Endothelial cell of umbilical vein (primary cell): Measurements from ENCODE around the gene CDC42EP4. TPM values are rescaled to one million over a fixed set of nuclear protein-coding genes. Genes with fewer than 3 reads are reported as not detected.

Experiments used
- BruUV-seq: library from RNA; stranded (reverse); fragments of 400-500 nt; replicated peaks from 2 replicates; lab custom pipeline; 2021; lab: Mats Ljungman, UMichigan
- CTCF ChIA-PET: fragments of 300-600, 350-600 bp; sonication (Branson Sonifier 250); formaldehyde crosslinking; loops from one replicate; lab custom pipeline; 2021; ENCODE audit warnings: antibody characterized with exemption, inconsistent platforms; lab: Charles Lee
- POLR2A ChIA-PET: fragments of 300-600, 350-600 bp; sonication (Branson Sonifier 250); formaldehyde crosslinking; loops from one replicate; lab custom pipeline; 2021; ENCODE audit warnings: antibody characterized with exemption, inconsistent platforms; lab: Charles Lee
- DNase-seq: peaks from one replicate; pipeline ENCODE4 v3.0.0-alpha.2; 2011; ENCODE audit warnings: low read depth, low spot score
- FAIRE-seq: peaks from 2 replicates; lab custom pipeline; 2011; peaks lifted over from hg19 to GRCh38; lab: Jason Lieb, UNC
- H2AFZ ChIP-seq: 2 replicates; pipeline ENCODE4 v1.6.0; 2012; ENCODE audit warnings: low read depth, low read length, control low read depth, inconsistent platforms
- H3K27ac ChIP-seq: 2 replicates; pipeline ENCODE4 v1.5.1; 2011; ENCODE audit warnings: low read depth, mild to moderate bottlenecking, control low read depth, low read length, moderate library complexity; ENCODE audit not compliant: insufficient read depth
- H3K27me3 ChIP-seq, 2 experiments: 2 replicates each; pipeline versions ENCODE4 v1.6.0 to v1.6.1; 2011; ENCODE audit warnings: low read length in 2 of 2, mixed read lengths in 1 of 2; ENCODE audit not compliant: control insufficient read depth in 2 of 2, insufficient read depth in 2 of 2
- H3K36me3 ChIP-seq, 2 experiments: 2 replicates in 1 of 2; 3 replicates in 1 of 2; pipeline ENCODE4 v1.5.1; 2011; ENCODE audit warnings: low read length in 2 of 2, mild to moderate bottlenecking in 1 of 2, moderate library complexity in 1 of 2; ENCODE audit not compliant: control insufficient read depth in 2 of 2, insufficient read depth in 2 of 2; ENCODE audit errors: extremely low read depth in 1 of 2
- H3K4me1 ChIP-seq: 3 replicates; pipeline ENCODE4 v1.5.1; 2011; ENCODE audit warnings: mild to moderate bottlenecking, low read length; ENCODE audit not compliant: control insufficient read depth, insufficient read depth; ENCODE audit errors: extremely low read depth
- H3K4me2 ChIP-seq: 2 replicates; pipeline ENCODE4 v1.6.1; 2011; ENCODE audit warnings: low read length, control low read depth, mixed read lengths; ENCODE audit not compliant: insufficient read depth
- H3K4me3 ChIP-seq, 3 experiments: fragments of 200-600 bp in 1 of 3; sonication (generic), shearing (Covaris generic) in 1 of 3; replicated peaks in 1 of 3; 2 replicates each; pipeline ENCODE4 v1.5.1; 2011 to 2016; ENCODE audit warnings: control low read depth in 3 of 3, low read length in 3 of 3, mild to moderate bottlenecking in 2 of 3, inconsistent platforms in 1 of 3, low read depth in 1 of 3, moderate library complexity in 1 of 3; ENCODE audit not compliant: insufficient read depth in 1 of 3
- H3K79me2 ChIP-seq: 2 replicates; pipeline ENCODE4 v1.6.0; 2012; ENCODE audit warnings: low read length, inconsistent platforms; ENCODE audit not compliant: control insufficient read depth, insufficient read depth
- H3K9ac ChIP-seq: replicated peaks from 2 replicates; pipeline ENCODE3; 2011; ENCODE audit warnings: low read length, control low read depth; ENCODE audit not compliant: insufficient read depth; ENCODE audit errors: extremely low read depth
- H3K9me1 ChIP-seq: replicated peaks from 3 replicates; pipeline ENCODE4 v1.6.0; 2011; ENCODE audit warnings: mild to moderate bottlenecking, low read length; ENCODE audit not compliant: control insufficient read depth, insufficient read depth; ENCODE audit errors: extremely low read depth
- H3K9me3 ChIP-seq: replicated peaks from 2 replicates; pipeline ENCODE4 v1.5.1; 2012; ENCODE audit warnings: low read length, inconsistent platforms; ENCODE audit not compliant: control insufficient read depth, insufficient read depth
- H4K20me1 ChIP-seq: replicated peaks from 2 replicates; pipeline ENCODE3; 2011; ENCODE audit warnings: mild to moderate bottlenecking, low read length; ENCODE audit not compliant: control insufficient read depth, insufficient read depth; ENCODE audit errors: extremely low read depth
- CTCF ChIP-seq, 2 donors: IDR thresholded peaks; 1 replicate in 1 of 2; 2 replicates in 1 of 2; pipeline ENCODE4 v1.5.1; 2011; ENCODE audit warnings: low read length in 2 of 2, mild to moderate bottlenecking in 2 of 2, moderate library complexity in 2 of 2, control low read depth in 1 of 2, inconsistent platforms in 1 of 2, low read depth in 1 of 2; ENCODE audit not compliant: insufficient read depth in 1 of 2; ENCODE audit errors: extremely low read depth in 1 of 2
- EZH2 ChIP-seq: IDR thresholded peaks from 2 replicates; pipeline ENCODE4 v1.6.1; 2012; ENCODE audit warnings: borderline replicate concordance, low read depth, mild to moderate bottlenecking, moderate library complexity, low read length, inconsistent platforms; ENCODE audit not compliant: severe bottlenecking
- FOS ChIP-seq: IDR thresholded peaks from 2 replicates; pipeline ENCODE4 v1.6.1; 2011; ENCODE audit warnings: mild to moderate bottlenecking, low read length, moderate library complexity, borderline replicate concordance; ENCODE audit not compliant: insufficient read depth
- GATA2 ChIP-seq: IDR thresholded peaks from 2 replicates; pipeline ENCODE4 v1.7.0; 2011; ENCODE audit warnings: low read depth, mild to moderate bottlenecking, moderate library complexity, mixed read lengths, low read length; ENCODE audit not compliant: insufficient read length, insufficient read depth
- JUN ChIP-seq: IDR thresholded peaks from 2 replicates; pipeline ENCODE4 v1.6.1; 2011; ENCODE audit warnings: borderline replicate concordance, low read depth; ENCODE audit not compliant: insufficient read length, insufficient read depth
- MAX ChIP-seq: IDR thresholded peaks from 2 replicates; pipeline ENCODE4 v1.6.1; 2011; ENCODE audit not compliant: insufficient read depth, insufficient read length
- MYC ChIP-seq: IDR thresholded peaks from one replicate; pipeline ENCODE4 v1.6.1; 2011; ENCODE audit warnings: mild to moderate bottlenecking, low read depth, low read length
- POLR2A ChIP-seq: IDR thresholded peaks from 2 replicates; pipeline ENCODE4 v1.6.1; 2012; ENCODE audit warnings: low read depth, mild to moderate bottlenecking, control low read depth, low read length
- POLR2AphosphoS5 ChIP-seq: IDR thresholded peaks from 2 replicates; pipeline ENCODE4 v1.6.1; 2012; ENCODE audit warnings: low read depth, mild to moderate bottlenecking, control low read depth, low read length, moderate library complexity; ENCODE audit not compliant: insufficient read depth
- dilution Hi-C: fragments of 300-500 bp; cut with MboI; formaldehyde crosslinking; loops from one replicate; pipeline ENCODE4 v1.15.0; 2019; ENCODE audit warnings: low sequenced_read_pairs; ENCODE audit not compliant: extremely low pct_ligation_motif_present
- intact Hi-C: fragments of 100-400 bp; cut with micrococcal nuclease; formaldehyde crosslinking; loops from one replicate; pipeline ENCODE4 v1.10.0; 2022
- polyA plus RNA-seq, 4 experiments: library from polyadenylated mRNA; depleted of rRNA in 3 of 4; stranded (reverse) in 3 of 4; unstranded in 1 of 4; fragments of >200 nt; gene quantifications; 2 replicates each; pipeline versions ENCODE4 v1.2.1 to v1.2.3, GENCODE V29; 2011 to 2012; ENCODE audit warnings: missing spikeins in 1 of 4
- total RNA-seq: library from RNA; stranded (reverse); gene quantifications from 2 replicates; pipeline ENCODE4 v1.2.3, GENCODE V29; 2021

Gene CDC42EP4
- total and polyA plus RNA-seq, 2 donors (not counting 3 experiments of a cell fraction or from before 2014, with no cell fraction given), result 11.4 to 19.6 TPM

GRCh38 chr17:73269791-73270190 lies 42.0 kb downstream of the CDC42EP4 start:
- no peak for DNase-seq
- Histone ChIP-seq H4K20me1 (no peaks in the 10 kb centered on the region), H3K4me3 (no peak overlapping the region), H3K9ac (no peak overlapping the region), H3K27ac (no peak overlapping the region), H2AFZ (no peak overlapping the region), H3K27me3 (no peaks in the 10 kb centered on the region), H3K4me1 (no peaks in the 10 kb centered on the region), H3K9me1 (no peaks in the 10 kb centered on the region), H3K79me2 (no peaks in the 10 kb centered on the region), H3K36me3 (no peaks in the 10 kb centered on the region), H3K4me2 (no peak overlapping the region), H3K9me3 (no peaks in the 10 kb centered on the region)
- ChIA-PET POLR2A (no interaction called here), CTCF (interaction anchor here (1.6 kb wide), 1 partner anchor 100 kb away, joined by 4 read pairs; no protein-coding TSS in a partner anchor)
- BruUV-seq, result no TSS peak
- dilution Hi-C loops (no loop called here), intact Hi-C loops (no loop called here)
- TF ChIP-seq POLR2AphosphoS5, result no peak
- TF ChIP-seq GATA2, result no peak
- TF ChIP-seq POLR2A, result no peak
- no peak for TF ChIP-seq MYC
- TF ChIP-seq MAX, result no peak
- TF ChIP-seq EZH2, result no peak
- no peak for TF ChIP-seq FOS
- TF ChIP-seq JUN, result no peak
- TF ChIP-seq CTCF (IDR thresholded peaks at IDR 0.05; ENCODE audit: extremely low read depth in 1 of 2, insufficient read depth in 1 of 2, low read depth in 1 of 2, low read length in 2 of 2), result no peak
- FAIRE-seq, result no peak
